SW 1271 (cell line): ENCODE measurements around the gene RHO.

Source experiments
- DNase-seq, 2 experiments: peaks; one replicate each; lab custom pipeline; 2025; lab: John Stamatoyannopoulos, UW

The RHO gene

DNA sequence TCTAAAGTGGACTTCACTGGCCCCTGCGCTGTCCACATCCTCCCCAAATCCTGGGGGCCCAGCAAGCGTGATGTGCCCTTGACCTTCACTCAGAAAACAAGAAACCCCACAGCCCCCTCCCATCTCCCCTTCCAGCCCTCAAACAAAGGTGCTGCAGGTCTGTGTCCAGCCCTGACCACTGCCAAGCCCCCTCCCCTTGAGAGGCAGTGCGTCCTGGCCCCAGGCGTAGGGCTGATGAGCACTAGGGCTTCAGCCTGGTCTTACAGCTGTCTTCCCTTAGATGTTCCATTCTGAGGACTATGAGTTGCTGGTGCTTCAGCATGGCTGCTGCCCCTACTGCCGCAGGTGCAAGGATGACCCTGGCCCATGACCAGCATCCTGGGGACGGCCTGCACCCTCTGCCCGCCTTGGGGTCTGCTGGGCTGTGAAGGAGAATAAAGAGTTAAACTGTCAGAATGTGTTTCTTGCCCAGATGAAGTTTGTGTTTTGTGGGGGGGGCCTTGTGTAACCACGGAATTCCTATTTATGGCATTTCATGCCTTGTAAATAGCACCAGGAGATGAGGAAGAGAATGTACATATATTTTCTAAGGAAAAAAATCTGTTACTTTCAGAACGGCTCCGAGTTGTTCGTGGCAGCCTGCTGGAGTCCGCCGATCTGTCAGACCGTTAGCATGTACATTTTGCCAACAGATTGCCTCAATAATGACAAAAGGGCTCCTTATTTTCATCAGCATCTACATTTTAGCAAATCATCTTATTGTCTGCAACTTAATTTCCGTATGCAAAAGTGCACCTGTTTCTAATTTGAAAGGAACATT lies 8.3 kb upstream of the RHO start:
- no peak for DNase-seq

DNA sequence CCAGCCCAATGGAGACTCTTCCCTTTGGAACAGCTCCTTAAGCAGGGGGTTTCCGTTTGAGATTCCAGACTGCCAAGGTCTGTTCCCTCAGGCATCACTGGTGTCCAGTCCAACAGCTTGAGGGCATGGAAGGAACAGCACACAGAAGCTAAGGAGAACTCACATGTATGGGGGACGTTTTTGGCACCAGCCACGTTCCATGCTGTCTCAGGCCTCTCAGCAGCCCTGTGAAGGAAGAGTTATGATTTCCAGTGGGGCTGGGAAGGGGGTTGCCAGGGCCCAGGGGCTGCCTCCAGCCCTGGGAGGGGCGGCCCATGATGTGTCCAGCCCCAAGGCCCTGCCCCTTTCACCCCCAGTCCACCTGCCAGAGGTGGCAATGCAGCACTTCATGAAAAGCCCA lies 7.5 kb upstream of the RHO start:
- DNase-seq, result no peak

DNA sequence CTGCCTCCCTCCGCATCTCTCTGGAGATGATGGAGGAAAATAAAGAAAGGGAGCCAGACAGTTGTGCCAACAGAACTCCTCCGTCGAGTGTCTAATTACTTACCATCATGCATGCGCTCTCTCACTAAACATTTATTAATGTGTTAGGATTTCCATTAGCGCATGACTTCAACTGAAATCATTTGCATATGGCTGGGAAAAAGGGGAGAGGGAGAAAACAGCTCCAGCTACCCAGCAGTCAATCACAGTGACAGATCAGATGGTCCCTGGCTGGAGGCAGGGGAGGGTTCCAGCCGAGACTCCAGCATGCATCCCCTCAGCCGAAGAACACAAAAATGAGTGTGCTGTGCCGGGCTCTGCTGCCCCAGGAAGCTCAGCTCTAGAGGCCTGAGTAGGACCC lies 6.8 kb upstream of the RHO start:
- DNase-seq, result no peak

DNA sequence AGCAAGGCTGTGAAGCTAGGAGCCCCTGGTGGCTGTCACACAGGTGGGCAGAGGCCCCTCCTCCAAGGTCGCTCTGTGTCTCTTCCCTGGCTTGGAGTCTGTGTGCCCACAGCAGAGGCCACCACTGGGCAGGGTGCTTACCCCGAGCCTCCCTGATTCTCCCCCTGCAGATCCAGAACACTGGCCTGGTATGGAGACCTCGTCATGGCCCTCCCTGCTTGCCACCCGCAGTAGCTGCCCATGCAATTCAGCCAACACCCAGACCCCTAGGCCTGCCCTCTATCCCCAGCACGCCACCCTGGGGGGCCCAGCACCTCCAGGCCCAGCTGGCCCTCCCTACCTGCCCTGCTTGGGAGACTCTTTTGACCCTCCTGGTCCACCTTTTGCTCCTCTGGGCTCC lies 5.5 kb upstream of the RHO start:
- no peak for DNase-seq

DNA sequence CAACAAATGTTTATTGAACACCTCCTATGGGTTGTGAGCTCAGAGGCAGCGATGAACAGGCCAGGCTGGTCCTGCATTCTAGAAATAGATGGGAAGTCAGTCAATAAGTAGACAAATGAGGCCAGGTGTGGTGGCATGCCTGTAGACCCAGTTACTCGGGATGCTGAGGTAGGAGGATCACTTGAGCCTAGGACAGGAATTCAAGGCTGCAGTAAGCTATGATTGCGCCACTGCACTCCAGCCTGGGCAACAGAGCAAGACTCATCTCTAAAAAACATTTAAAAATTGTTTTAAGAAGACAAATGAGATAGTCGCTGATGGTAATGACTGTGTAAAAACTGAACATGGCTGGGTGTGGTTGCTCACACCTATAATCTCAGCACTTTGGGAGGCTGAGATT lies 4.4 kb upstream of the RHO start:
- DNase-seq, result no peak

DNA sequence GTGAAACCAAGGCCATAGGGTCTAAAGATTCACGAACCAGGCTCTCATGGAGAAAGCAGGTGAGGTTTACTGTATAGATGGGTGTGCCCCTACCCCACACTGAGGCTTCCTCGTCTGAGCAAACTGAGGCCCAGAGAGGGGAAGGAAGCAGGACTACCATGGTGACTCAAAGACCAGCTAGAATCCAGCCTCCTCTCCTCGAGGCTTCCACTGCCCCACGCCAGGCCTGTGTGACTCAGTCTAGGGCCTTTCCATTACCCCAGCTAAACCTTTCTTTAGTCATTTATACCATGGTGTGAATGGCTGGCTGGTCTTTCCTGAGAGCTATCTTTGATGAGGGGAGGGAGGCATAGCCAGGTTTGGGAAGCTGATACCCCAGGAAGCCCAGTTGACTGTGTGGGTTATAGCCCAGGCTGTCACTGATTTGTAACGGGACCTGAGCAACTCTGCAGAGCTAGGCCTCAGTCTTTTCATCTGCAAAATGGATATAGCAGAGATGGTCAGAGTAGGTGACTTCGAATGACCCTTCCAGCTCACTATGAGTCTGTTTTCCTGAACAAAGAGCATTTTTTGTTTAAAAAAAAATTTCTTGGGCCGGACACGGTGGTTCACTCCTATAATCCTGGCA lies 3.0 kb upstream of the RHO start:
- no peak for DNase-seq

DNA sequence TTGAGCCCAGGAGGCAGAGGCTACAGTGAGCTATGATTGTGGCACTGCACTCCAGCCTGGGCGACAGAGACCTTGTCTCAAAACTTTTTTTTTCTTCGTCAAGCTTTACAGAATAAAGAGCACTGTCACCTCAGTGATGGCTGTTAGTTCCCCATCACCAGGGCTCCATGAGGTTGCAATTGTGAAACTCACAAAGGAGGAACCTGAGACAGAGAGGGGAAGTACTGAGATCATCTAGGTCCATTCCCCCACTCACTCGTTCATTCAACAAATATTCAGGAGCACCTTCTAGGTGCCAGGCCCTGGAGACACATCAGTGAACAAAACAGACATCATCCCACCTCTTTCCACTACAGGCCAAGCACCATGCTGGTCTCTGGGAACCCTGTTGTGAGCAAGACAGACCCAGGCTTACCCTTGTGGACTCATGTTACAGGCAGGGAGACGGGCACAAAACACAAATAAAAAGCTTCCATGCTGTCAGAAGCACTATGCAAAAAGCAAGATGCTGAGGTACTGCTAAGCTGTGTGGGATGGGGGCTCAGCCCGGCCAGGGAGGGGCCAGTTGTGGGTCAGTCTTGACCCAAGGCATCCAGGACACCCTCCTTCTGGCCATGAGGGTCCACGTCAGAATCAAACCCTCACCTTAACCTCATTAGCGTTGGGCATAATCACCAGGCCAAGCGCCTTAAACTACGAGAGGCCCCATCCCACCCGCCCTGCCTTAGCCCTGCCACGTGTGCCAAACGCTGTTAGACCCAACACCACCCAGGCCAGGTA lies 2.1 kb upstream of the RHO start:
- DNase-seq, result no peak

DNA sequence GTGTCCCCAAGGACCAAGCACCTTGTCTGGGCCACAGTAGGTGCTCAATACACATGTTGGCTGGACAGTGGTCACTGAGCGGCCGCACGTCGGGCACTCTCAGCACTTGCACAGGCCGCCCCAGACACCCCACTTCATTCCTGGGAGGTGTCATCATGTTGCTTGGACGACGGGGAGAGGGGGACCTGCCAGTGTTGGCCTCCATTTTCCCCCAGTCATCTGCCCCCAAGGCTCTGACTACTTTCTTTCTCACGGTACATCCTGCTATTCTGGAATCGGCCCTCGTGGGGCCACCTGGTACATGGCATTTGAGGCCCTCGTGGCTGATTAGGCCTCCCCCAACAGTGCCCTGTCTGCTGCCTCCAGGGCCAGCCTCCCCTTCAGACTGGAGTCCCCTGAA lies 1.2 kb upstream of the RHO start:
- DNase-seq, result no peak

DNA sequence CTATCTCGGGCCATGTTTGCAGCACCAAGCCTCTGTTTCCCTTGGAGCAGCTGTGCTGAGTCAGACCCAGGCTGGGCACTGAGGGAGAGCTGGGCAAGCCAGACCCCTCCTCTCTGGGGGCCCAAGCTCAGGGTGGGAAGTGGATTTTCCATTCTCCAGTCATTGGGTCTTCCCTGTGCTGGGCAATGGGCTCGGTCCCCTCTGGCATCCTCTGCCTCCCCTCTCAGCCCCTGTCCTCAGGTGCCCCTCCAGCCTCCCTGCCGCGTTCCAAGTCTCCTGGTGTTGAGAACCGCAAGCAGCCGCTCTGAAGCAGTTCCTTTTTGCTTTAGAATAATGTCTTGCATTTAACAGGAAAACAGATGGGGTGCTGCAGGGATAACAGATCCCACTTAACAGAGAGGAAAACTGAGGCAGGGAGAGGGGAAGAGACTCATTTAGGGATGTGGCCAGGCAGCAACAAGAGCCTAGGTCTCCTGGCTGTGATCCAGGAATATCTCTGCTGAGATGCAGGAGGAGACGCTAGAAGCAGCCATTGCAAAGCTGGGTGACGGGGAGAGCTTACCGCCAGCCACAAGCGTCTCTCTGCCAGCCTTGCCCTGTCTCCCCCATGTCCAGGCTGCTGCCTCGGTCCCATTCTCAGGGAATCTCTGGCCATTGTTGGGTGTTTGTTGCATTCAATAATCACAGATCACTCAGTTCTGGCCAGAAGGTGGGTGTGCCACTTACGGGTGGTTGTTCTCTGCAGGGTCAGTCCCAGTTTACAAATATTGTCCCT lies 1.2 kb downstream of the RHO start:
- no peak for DNase-seq

DNA sequence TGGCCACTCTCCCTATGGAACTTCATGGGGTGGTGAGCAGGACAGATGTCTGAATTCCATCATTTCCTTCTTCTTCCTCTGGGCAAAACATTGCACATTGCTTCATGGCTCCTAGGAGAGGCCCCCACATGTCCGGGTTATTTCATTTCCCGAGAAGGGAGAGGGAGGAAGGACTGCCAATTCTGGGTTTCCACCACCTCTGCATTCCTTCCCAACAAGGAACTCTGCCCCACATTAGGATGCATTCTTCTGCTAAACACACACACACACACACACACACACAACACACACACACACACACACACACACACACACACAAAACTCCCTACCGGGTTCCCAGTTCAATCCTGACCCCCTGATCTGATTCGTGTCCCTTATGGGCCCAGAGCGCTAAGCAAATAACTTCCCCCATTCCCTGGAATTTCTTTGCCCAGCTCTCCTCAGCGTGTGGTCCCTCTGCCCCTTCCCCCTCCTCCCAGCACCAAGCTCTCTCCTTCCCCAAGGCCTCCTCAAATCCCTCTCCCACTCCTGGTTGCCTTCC lies 1.9 kb downstream of the RHO start:
- no peak for DNase-seq

DNA sequence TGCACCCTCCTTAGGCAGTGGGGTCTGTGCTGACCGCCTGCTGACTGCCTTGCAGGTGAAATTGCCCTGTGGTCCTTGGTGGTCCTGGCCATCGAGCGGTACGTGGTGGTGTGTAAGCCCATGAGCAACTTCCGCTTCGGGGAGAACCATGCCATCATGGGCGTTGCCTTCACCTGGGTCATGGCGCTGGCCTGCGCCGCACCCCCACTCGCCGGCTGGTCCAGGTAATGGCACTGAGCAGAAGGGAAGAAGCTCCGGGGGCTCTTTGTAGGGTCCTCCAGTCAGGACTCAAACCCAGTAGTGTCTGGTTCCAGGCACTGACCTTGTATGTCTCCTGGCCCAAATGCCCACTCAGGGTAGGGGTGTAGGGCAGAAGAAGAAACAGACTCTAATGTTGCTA lies 2.4 kb downstream of the RHO start:
- DNase-seq, result no peak

DNA sequence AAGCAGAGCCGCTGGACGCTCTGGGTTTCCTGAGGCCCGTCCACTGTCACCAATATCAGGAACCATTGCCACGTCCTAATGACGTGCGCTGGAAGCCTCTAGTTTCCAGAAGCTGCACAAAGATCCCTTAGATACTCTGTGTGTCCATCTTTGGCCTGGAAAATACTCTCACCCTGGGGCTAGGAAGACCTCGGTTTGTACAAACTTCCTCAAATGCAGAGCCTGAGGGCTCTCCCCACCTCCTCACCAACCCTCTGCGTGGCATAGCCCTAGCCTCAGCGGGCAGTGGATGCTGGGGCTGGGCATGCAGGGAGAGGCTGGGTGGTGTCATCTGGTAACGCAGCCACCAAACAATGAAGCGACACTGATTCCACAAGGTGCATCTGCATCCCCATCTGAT lies 3.3 kb downstream of the RHO start:
- no peak for DNase-seq

DNA sequence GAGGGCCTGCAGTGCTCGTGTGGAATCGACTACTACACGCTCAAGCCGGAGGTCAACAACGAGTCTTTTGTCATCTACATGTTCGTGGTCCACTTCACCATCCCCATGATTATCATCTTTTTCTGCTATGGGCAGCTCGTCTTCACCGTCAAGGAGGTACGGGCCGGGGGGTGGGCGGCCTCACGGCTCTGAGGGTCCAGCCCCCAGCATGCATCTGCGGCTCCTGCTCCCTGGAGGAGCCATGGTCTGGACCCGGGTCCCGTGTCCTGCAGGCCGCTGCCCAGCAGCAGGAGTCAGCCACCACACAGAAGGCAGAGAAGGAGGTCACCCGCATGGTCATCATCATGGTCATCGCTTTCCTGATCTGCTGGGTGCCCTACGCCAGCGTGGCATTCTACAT lies 3.8 kb downstream of the RHO start:
- no peak for DNase-seq

DNA sequence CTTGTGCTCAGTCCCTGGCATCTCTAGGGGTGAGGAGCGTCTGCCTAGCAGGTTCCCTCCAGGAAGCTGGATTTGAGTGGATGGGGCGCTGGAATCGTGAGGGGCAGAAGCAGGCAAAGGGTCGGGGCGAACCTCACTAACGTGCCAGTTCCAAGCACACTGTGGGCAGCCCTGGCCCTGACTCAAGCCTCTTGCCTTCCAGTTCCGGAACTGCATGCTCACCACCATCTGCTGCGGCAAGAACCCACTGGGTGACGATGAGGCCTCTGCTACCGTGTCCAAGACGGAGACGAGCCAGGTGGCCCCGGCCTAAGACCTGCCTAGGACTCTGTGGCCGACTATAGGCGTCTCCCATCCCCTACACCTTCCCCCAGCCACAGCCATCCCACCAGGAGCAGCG lies 5.0 kb downstream of the RHO start:
- no peak for DNase-seq

DNA sequence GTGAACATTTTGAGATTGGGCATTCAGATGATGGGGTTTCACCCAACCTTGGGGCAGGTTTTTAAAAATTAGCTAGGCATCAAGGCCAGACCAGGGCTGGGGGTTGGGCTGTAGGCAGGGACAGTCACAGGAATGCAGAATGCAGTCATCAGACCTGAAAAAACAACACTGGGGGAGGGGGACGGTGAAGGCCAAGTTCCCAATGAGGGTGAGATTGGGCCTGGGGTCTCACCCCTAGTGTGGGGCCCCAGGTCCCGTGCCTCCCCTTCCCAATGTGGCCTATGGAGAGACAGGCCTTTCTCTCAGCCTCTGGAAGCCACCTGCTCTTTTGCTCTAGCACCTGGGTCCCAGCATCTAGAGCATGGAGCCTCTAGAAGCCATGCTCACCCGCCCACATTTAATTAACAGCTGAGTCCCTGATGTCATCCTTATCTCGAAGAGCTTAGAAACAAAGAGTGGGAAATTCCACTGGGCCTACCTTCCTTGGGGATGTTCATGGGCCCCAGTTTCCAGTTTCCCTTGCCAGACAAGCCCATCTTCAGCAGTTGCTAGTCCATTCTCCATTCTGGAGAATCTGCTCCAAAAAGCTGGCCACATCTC lies 6.1 kb downstream of the RHO start:
- DNase-seq, result no peak

DNA sequence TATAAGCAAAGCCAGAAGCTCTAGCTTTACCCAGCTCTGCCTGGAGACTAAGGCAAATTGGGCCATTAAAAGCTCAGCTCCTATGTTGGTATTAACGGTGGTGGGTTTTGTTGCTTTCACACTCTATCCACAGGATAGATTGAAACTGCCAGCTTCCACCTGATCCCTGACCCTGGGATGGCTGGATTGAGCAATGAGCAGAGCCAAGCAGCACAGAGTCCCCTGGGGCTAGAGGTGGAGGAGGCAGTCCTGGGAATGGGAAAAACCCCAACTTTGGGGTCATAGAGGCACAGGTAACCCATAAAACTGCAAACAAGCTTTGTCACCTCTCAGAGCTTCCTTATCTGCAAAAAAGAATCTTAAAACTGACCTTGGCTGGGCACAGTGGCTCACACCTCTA lies 6.6 kb downstream of the RHO start:
- no peak for DNase-seq

DNA sequence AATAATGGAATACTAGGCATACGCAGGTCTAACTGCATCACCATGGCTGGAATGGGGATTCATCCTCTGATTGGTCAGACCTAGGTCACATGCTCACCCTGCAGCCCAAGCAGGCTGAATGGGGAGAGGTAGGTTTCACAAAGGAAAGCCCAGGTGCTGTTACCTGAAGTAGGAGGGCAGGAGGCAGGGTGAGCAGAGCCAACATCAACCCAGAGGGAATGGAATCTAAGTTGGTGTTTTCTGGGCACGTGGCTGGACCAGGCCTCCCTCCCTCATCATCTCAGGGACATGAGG lies 7.9 kb downstream of the RHO start:
- DNase-seq, result no peak

DNA sequence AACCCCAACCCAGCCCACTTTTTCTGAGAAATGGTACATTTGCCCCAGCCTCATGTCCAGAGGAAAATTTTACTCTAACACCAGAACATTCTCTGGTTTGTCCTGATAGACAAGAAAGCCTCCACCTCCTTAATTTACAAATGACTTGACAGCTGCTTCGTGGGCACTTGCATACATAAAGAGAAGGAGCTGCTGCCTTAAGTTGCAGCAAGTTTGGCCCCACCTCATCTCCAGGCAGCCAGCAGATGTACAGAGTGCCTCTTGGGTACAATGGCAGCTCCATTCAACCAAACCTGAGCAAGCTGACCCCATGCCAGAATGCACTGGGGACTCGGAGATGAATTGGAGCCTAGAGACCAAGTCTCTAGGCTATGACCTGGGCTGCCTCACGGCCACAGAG lies 8.4 kb downstream of the RHO start:
- DNase-seq, result no peak

DNA sequence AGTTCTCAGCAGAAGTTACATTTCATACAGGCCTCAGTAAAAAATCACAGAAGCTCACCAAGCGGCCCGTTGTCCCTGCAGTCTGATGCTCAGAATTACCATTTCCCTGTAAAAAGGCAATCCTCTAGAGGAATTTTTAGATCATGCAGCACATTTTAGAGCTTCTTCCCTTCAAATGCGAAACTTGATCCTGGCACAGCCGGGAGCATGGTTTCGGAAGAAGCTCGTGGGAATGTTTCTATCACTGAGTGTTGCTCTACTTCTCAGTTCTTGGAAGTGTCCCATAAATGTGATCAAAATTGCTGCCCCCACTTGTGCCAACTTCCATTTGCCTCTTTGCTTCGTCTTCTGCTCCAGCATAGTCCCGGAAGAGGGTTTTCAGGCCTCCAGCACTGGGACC lies 10.8 kb downstream of the RHO start:
- no peak for DNase-seq

DNA sequence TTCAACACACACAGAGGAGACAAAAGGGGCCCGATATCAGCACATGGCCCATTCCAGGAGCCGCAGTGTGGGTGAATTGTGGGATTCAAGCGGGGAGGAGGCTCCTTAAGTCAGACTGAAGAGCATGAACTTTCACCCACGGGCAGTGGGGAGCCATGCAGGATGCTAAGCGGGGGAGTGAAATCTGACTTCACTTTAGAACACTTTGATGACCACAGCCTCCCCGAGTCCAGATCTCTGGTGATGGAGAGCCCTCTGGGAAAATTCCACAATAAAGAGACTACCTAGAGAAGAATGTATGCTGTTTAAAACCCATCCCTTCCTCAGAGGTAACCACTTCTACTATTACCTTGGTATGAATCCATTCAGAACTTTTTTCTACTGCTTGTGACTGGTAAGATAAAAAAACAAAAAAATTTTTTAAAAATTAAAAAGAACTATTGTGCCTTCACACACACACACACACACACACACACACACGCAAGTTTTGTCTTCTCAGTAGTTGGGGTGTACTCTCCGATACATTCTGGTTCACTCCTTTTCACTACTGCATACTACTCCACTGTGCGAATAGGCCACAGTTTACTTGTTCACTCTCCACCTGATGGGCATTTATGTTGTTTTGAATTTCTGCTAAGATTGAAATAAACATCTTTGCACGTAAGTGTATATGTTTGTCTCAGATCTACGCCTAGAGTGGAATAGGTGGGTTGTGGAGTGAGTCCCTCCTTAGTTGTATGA lies 12.5 kb downstream of the RHO start:
- DNase-seq, result no peak

DNA sequence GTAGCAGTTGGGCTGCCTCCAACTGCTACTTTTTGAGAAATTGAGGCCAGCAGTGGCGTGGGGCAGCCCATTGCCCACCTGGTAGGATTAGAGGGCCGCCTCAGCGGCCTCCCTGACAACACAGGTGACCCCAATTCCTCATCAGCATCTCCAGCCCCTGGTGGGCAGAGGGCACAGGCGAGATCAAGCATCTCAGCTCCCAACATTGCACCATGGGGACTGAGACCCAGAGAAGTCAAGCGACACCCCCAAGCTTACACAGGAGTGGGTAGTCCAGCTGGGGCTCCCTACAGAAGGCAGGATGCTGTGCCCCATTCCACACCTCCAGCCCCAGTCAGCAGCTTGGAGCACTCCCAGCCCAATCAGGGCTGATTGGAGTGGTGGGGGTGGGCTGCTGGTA lies 14.3 kb downstream of the RHO start:
- DNase-seq, result no peak
